Measurements from ENCODE around the gene CCL18.
"Not testable (repeated sequence)": the region's sequence is repeated elsewhere in the genome, so short reads cannot be mapped to it uniquely, and the experiment has no call there.

The CCL18 gene, protein sequence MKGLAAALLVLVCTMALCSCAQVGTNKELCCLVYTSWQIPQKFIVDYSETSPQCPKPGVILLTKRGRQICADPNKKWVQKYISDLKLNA

DNA sequence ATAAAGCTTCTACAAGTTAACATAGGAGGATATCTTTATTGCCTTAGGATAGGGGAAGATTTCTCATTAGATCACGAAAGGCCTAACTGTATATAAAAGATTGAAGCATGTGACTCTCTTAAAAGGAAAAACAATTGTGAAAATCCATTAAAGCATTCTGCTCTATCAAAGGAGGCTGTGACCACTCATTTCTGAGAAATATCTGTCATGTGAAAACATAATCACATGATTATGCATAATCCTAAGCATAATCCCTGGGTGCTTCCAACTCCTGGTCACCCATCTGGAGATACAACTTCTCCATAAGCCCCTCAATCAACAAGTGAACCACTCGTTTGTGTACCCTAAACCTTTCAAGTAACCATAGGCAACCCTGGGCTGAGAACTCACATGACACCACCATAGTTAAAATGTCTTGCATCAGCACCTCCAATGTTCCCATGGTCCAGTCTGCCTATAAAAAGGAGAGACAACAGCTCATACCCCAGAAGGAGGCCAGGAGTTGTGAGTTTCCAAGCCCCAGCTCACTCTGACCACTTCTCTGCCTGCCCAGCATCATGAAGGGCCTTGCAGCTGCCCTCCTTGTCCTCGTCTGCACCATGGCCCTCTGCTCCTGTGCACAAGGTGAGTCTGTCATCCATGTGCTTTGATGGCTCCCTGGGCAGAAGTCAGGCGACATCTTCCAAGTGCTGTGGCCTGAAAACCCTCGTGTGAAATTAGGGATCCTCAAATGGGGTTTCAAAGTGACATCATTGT is at the start of gene CCL18:
Gene CCL18 (plus strand): TSS at position 487 of the 756 bp plus-strand sequence. CDS start 71 bp downstream, at position 558.
- no peaks in the 10 kb centered on the region for H3K4me1 ChIP-seq (ENCODE audit: insufficient read depth, insufficient read length)
- no peak within 1 kb of the TSS for H3K9ac ChIP-seq (ENCODE audit: insufficient read length, low read depth)
- no peaks in the 10 kb centered on the region for H3K36me3 ChIP-seq (ENCODE audit: insufficient read depth, insufficient read length, low read length)
- no peak for TF ChIP-seq YY1 (IDR thresholded peaks at IDR 0.05; ENCODE audit: insufficient read depth, insufficient read length)
- TF ChIP-seq SUZ12 (IDR thresholded peaks at IDR 0.05; ENCODE audit: extremely low read depth, insufficient read depth, insufficient read length) = no peak
- no peak for TF ChIP-seq ZNF274 (IDR thresholded peaks at IDR 0.05; ENCODE audit: low read depth, low read length)
- H3K9me3 ChIP-seq (ENCODE audit: insufficient read depth, low read length) = no peaks in the 10 kb centered on the region
- no peak for DNase-seq (ENCODE audit: low read depth, low spot score)
- no peak within 1 kb of the TSS for H3K4me3 ChIP-seq (ENCODE audit: insufficient read length, low read depth)
- H3K27me3 ChIP-seq (ENCODE audit: insufficient read depth, insufficient read length) = peaks cover 2% of the 10 kb centered on the region

DNA sequence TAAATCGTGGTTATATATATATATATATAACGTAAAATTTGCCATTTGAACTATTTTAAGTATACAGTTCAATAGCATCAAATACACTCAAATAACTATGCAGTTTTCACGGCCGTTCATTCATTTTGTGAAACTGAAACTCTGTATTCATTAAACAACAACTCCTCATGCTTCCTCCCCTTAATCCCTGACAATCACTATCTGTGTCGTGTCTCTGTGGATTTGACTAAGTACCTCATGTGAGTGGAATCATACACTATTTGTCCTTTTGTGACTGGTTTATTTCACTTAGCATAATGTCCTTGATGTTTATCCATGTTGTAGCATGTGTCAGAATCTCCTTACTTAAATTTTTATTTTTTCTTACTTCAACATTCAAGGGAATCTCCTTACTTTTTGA is 49.1 kb upstream of the CCL18 start:
- no peak overlapping the region for H3K4me3 ChIP-seq (ENCODE audit: insufficient read length, low read depth)
- no peaks in the 10 kb centered on the region for H3K36me3 ChIP-seq (ENCODE audit: insufficient read depth, insufficient read length, low read length)
- no peak overlapping the region for H3K9ac ChIP-seq (ENCODE audit: insufficient read length, low read depth)
- H3K9me3 ChIP-seq (ENCODE audit: insufficient read depth, low read length) = peaks cover 11% of the 10 kb centered on the region; the same call in 1 of the 2 replicates
- no peak for DNase-seq (ENCODE audit: low read depth, low spot score)
- no peaks in the 10 kb centered on the region for H3K27me3 ChIP-seq (ENCODE audit: insufficient read depth, insufficient read length)
- TF ChIP-seq ZNF274 (IDR thresholded peaks at IDR 0.05; ENCODE audit: low read depth, low read length) (no peak), SUZ12 (IDR thresholded peaks at IDR 0.05; ENCODE audit: extremely low read depth, insufficient read depth, insufficient read length) (no peak), YY1 (IDR thresholded peaks at IDR 0.05; ENCODE audit: insufficient read depth, insufficient read length) (no peak)
- no peaks in the 10 kb centered on the region for H3K4me1 ChIP-seq (ENCODE audit: insufficient read depth, insufficient read length)

DNA sequence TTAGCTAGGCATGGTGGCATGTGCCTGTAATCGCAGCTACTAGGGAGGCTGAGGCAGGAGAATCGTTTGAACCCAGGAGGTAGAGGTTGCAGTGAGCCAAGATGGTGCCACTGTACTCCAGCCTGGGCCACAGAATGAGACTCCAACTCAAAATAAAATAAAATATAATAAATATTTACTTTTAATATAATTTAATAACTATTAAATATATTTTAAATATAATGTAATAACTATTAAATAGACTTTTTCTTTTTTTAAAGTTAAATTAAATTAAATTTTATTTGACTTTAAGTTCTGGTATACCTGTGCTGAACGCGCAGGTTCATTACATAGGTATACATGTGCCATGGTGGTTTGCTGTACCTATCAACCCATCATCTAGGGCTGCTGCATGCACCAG is 48.2 kb upstream of the CCL18 start:
- not testable (repeated sequence) for H3K36me3 ChIP-seq (ENCODE audit: insufficient read depth, insufficient read length, low read length); H3K27me3 ChIP-seq (ENCODE audit: insufficient read depth, insufficient read length); DNase-seq (ENCODE audit: low read depth, low spot score); H3K9me3 ChIP-seq (ENCODE audit: insufficient read depth, low read length); H3K4me3 ChIP-seq (ENCODE audit: insufficient read length, low read depth); H3K9ac ChIP-seq (ENCODE audit: insufficient read length, low read depth); H3K4me1 ChIP-seq (ENCODE audit: insufficient read depth, insufficient read length)

DNA sequence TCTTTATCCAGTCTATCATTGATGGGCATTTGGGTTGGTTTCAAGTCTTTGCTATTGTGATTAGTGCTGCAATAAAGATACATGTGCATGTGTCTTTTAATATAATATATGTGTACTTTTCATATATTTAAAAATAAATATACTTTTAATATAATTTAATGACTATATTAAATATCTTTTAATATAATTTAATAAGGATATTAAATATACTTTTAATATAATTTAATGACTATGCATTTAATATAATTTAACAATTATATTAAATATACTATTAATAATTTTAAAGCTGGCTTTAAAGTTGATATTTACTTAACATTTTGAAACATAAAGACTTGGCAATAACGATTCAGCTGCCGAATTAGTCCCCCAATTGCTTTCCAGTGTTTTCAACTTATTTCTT is 47.5 kb upstream of the CCL18 start:
- TF ChIP-seq SUZ12 (IDR thresholded peaks at IDR 0.05; ENCODE audit: extremely low read depth, insufficient read depth, insufficient read length) = no peak
- TF ChIP-seq ZNF274 (IDR thresholded peaks at IDR 0.05; ENCODE audit: low read depth, low read length) = no peak
- TF ChIP-seq YY1 (IDR thresholded peaks at IDR 0.05; ENCODE audit: insufficient read depth, insufficient read length) = no peak
- H3K4me1 ChIP-seq (ENCODE audit: insufficient read depth, insufficient read length) = no peaks in the 10 kb centered on the region
- no peak overlapping the region for H3K9ac ChIP-seq (ENCODE audit: insufficient read length, low read depth)
- 0 out of 2 replicates have a peak, but pooled peaks cover 6% of the 10 kb centered on the region for H3K9me3 ChIP-seq (ENCODE audit: insufficient read depth, low read length)
- no peaks in the 10 kb centered on the region for H3K27me3 ChIP-seq (ENCODE audit: insufficient read depth, insufficient read length)
- H3K4me3 ChIP-seq (ENCODE audit: insufficient read length, low read depth) = no peak overlapping the region
- no peaks in the 10 kb centered on the region for H3K36me3 ChIP-seq (ENCODE audit: insufficient read depth, insufficient read length, low read length)
- no peak for DNase-seq (ENCODE audit: low read depth, low spot score)

DNA sequence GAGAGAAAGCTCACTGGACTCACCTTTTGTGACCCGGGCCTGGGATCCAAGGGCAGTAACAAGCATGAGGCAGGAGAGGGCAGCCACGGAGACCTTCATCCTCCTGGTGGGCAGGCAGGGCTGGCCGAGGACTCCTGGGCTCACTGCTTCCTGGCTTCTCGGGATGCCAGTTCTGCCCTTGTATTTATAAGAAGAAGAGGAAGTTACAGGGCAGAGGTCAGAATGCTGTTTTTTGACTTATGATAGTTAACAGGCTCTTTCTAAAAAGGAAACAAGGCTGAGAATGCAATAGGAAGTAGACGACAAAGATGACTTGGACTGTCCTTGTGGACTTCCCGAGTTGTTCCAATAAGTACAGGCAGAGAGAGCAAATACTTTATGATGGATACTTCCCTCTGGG is 46.3 kb upstream of the CCL18 start, which contains the start of gene CCL23:
Gene CCL23 (minus strand): TSS at position 174 of the 400 bp plus-strand sequence. CDS start 75 bp downstream, at position 99.
- Histone ChIP-seq H3K4me1 (ENCODE audit: insufficient read depth, insufficient read length) (no peaks in the 10 kb centered on the region), H3K9ac (ENCODE audit: insufficient read length, low read depth) (no peak within 1 kb of the TSS), H3K36me3 (ENCODE audit: insufficient read depth, insufficient read length, low read length) (no peaks in the 10 kb centered on the region), H3K27me3 (ENCODE audit: insufficient read depth, insufficient read length) (no peaks in the 10 kb centered on the region), H3K9me3 (ENCODE audit: insufficient read depth, low read length) (no peaks in the 10 kb centered on the region), H3K4me3 (ENCODE audit: insufficient read length, low read depth) (no peak within 1 kb of the TSS)
- no peak for TF ChIP-seq YY1 (IDR thresholded peaks at IDR 0.05; ENCODE audit: insufficient read depth, insufficient read length)
- TF ChIP-seq ZNF274 (IDR thresholded peaks at IDR 0.05; ENCODE audit: low read depth, low read length) = no peak
- no peak for TF ChIP-seq SUZ12 (IDR thresholded peaks at IDR 0.05; ENCODE audit: extremely low read depth, insufficient read depth, insufficient read length)
- DNase-seq (ENCODE audit: low read depth, low spot score) = no peak

DNA sequence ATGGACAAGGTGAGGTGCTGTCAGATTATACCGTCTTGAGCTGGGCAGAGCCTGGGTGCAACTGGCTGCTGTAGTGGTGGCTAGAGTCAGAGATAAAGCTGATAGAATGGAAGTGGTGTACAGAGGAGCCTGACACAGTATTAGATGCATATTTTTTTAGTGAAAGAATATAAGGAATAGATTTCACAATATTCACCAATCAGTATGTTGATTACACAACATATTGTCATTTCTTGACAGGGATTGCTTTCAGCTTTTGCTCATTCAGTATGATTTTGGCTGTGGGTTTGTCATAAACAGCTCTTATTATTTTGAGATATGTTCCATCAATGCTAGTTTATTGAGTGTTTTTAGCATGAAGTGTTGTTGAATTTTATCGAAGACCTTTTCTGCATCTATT is 44.6 kb upstream of the CCL18 start:
- Histone ChIP-seq H3K4me3 (ENCODE audit: insufficient read length, low read depth) (no peak overlapping the region), H3K9ac (ENCODE audit: insufficient read length, low read depth) (no peak overlapping the region)
- TF ChIP-seq SUZ12 (IDR thresholded peaks at IDR 0.05; ENCODE audit: extremely low read depth, insufficient read depth, insufficient read length) (no peak), ZNF274 (IDR thresholded peaks at IDR 0.05; ENCODE audit: low read depth, low read length) (no peak), YY1 (IDR thresholded peaks at IDR 0.05; ENCODE audit: insufficient read depth, insufficient read length) (no peak)

DNA sequence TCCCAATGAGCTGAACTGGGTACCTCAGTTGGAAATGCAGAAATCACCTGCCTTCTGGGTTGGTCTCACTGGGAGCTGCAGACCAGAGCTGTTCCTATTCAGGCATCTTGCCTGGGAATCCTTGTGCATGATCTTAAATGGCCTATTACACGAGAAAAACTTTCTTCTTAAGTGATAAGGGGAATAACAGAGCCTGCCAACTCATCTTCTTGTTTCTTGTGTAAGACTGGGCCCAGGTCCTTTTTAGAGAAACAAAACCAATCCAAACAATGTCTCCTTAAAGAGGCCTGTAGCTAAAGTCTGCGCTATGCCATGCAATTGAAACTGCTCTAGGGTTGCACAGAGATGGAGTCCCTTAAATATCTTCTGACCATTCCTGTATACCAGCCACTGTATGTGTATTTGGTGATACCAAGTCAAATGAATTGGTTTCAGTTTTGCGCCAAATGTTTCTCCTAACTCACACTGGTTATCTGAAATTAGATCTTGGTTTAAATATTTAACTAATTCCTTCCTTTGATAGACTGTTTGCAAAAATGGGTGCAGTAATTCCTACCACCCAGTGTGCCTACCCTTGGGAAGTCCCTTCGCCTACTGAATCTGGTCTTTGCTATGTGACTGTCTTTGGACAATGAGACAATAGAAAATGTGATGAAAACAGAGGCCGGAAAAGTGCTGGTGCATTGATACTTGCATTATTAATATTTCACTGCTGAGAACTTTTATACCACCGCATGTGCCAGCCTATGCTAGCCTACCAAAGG is 39.8 kb upstream of the CCL18 start:
- no peak overlapping the region for H3K9ac ChIP-seq (ENCODE audit: insufficient read length, low read depth)
- H3K4me1 ChIP-seq (ENCODE audit: insufficient read depth, insufficient read length) = no peaks in the 10 kb centered on the region
- DNase-seq (ENCODE audit: low read depth, low spot score) = no peak
- no peaks in the 10 kb centered on the region for H3K36me3 ChIP-seq (ENCODE audit: insufficient read depth, insufficient read length, low read length)
- no peak for TF ChIP-seq YY1 (IDR thresholded peaks at IDR 0.05; ENCODE audit: insufficient read depth, insufficient read length)
- TF ChIP-seq ZNF274 (IDR thresholded peaks at IDR 0.05; ENCODE audit: low read depth, low read length) = no peak
- no peak for TF ChIP-seq SUZ12 (IDR thresholded peaks at IDR 0.05; ENCODE audit: extremely low read depth, insufficient read depth, insufficient read length)
- no peak overlapping the region for H3K4me3 ChIP-seq (ENCODE audit: insufficient read length, low read depth)
- no peaks in the 10 kb centered on the region for H3K27me3 ChIP-seq (ENCODE audit: insufficient read depth, insufficient read length)
- no peaks in the 10 kb centered on the region; the same call in 1 of the 2 replicates for H3K9me3 ChIP-seq (ENCODE audit: insufficient read depth, low read length)

More for the DNA sequence above, 44.6 kb upstream of the CCL18 start:
- Histone ChIP-seq H3K36me3 (ENCODE audit: insufficient read depth, insufficient read length, low read length) (no peaks in the 10 kb centered on the region), H3K27me3 (ENCODE audit: insufficient read depth, insufficient read length) (no peaks in the 10 kb centered on the region), H3K4me1 (ENCODE audit: insufficient read depth, insufficient read length) (no peaks in the 10 kb centered on the region), H3K9me3 (ENCODE audit: insufficient read depth, low read length) (no peaks in the 10 kb centered on the region; the same call in 1 of the 2 replicates)
- DNase-seq (ENCODE audit: low read depth, low spot score) = no peak
